Measurements from ENCODE around the gene GCKR. TPM values are rescaled to one million over a fixed set of nuclear protein-coding genes. Genes with fewer than 3 reads are reported as not detected.

Gene GCKR, protein sequence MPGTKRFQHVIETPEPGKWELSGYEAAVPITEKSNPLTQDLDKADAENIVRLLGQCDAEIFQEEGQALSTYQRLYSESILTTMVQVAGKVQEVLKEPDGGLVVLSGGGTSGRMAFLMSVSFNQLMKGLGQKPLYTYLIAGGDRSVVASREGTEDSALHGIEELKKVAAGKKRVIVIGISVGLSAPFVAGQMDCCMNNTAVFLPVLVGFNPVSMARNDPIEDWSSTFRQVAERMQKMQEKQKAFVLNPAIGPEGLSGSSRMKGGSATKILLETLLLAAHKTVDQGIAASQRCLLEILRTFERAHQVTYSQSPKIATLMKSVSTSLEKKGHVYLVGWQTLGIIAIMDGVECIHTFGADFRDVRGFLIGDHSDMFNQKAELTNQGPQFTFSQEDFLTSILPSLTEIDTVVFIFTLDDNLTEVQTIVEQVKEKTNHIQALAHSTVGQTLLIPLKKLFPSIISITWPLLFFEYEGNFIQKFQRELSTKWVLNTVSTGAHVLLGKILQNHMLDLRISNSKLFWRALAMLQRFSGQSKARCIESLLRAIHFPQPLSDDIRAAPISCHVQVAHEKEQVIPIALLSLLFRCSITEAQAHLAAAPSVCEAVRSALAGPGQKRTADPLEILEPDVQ
- not detected in 2 replicates for total RNA-seq

DNA sequence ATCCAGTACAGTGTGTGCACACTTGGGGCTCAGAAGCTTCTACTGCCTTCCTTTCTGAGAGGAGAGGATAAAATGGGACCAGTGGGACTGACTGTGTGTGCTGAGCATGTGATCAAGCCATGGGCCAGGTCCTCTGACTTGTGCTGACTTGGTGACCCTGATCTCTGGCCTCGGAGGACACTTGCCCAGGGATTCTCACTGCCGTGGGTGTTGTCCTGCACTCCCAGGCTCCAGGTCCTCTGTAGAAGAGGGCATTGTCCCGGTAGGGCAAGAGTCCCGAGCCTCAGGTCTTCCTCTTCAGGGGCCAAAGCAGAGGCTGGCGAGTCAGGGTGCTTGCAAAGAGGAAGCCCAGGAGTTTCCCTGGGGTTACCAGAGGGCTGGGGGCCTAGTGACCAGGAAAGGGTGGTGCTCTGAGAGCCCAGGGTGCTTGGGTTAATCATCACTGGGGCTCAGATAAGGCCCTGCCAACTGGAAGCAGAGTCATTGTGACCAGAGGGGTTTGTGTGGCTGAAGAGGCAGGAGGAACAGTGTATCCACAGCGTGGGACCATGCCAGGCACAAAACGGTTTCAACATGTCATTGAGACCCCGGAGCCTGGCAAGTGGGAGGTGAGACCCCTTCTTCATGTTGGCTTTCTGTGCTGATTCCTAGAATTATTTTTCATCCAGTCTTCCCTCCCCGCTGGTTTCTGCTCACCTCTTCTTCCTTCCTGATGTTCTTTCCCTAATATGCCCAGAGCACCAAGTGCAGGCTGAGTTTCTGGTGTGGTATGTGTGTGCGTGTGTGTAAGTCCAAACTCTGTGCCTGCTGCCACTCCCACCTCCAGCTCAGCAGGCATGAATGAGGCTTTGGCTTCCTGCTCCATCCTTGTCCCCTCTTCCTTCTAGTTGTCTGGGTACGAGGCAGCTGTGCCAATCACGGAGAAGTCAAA lies at the start of gene GCKR:
GCKR (plus strand) TSS at position 483 of the 931 bp plus-strand sequence; CDS start at position 549, 66 bp downstream.
- intact Hi-C loops (cut with micrococcal nuclease) = no loop called here

DNA sequence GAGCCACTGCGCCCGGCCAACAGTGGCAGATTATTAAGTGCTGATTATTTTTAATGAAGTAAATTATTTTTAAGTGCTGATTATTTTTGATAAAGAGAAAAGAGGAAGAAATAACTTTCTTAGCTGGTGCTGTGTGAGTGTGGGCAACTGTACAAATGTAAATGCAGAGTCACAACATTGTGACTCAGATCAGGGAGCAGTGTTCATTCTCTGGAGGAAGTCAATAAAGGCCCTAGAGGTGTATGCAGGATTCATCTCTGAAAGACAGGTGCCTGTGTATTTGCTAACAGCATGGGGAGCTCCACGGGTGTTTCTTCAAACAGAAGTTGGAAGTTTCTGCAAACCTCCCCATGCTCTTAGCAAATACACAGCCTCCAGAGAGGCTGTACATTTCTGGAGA lies 48.3 kb upstream of the GCKR start:
- intact Hi-C loops (cut with micrococcal nuclease) = no loop called here

DNA sequence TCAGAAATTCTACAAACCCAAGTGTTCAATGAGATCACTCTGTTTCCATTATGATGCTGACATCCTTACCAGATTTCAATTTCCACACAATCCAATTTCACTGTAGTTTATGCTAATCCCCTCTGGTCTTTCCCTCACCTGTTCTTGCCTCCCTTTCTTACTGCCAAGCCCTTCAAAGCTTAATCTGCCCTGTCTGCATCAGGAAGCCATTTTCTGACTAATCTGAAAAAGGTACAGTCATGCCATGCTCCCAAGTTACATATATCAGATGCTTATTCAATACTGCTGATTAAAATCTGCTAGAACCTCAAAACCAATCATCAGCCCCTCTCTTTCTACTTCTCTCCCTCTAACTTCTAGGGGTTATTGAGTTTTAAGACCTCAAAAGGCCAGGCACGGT lies 45.5 kb upstream of the GCKR start:
- intact Hi-C loops (cut with micrococcal nuclease) = no loop called here

DNA sequence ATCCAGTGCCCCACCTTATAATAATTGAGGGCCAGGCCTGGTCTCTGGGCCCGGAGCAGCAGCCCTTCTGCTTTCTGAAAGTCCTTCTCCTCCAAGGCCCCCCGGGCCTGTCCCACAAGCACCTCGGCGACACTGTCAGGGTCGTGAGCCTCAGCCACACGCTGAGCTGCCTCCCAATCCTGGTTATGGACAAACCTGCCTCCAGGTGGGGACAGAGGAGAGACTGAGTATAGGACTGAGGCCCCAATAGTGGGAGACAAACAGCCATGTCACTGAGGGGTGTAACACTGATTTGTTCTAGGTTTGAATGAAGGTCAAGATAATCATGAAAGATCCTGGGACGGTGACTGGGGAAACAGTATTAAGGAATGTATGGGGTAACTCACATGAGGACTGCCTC lies 42.7 kb upstream of the GCKR start:
- intact Hi-C loops (cut with micrococcal nuclease) = no loop called here

DNA sequence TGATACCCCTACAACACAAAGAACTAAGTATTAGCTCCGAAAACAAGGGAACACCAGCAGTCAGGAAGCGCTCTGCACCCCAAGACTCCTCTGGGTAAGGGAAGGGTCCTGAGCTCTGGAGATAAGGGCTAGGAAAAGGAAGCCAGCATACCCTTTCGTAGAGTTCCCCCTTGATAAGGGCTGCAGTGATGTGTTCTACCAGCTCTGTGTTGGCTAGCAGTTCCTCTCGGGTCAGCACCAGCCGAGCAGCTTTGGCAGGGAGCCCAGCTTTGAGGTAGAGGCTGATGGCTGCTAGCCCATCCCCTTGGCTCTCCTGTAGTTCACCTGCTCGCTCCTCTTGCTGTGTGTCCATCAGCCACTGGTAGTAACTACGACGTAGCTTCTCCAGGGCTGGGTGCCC lies 35.5 kb upstream of the GCKR start:
- intact Hi-C loops (cut with micrococcal nuclease) = no loop called here

DNA sequence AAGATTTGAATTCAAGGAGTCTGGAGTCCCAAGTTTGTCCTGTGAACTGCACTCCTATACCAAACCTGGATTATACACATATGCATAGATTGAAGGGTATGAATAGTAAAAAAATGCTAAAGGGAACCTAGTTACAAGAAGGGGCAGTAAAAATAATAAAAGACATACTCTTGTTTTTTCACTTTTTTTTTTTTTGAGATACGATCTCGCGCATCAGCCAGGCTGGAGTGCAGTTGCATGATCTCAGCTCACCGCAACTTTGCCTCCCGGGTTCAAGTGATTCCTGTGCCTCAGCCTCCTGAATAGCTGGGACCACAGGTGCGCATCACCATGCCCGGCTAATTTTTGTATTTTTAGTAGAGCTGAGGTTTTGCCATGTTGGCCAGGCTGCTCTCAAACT lies 32.2 kb upstream of the GCKR start:
- intact Hi-C loops (cut with micrococcal nuclease) = no loop called here

DNA sequence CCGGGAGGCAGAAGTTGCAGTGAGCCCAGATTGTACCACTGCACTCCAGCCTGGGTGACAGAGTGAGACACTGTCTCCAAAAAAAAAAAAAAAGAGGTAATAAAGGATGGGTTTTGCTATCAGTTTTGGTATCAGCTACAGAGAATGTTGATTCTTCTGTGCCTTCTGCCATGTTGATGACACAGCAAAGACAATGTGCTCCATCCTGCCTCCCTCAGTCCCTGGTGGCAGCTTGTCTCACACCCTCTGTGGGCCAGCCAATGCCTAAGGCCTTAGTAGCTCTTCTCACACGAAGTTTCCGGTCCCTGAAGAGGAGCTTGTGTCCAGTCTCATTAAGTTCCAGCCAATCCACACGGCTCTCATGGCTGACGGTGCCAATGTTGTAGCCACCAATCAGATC lies 24.7 kb upstream of the GCKR start:
- intact Hi-C loops (cut with micrococcal nuclease) = no loop called here

DNA sequence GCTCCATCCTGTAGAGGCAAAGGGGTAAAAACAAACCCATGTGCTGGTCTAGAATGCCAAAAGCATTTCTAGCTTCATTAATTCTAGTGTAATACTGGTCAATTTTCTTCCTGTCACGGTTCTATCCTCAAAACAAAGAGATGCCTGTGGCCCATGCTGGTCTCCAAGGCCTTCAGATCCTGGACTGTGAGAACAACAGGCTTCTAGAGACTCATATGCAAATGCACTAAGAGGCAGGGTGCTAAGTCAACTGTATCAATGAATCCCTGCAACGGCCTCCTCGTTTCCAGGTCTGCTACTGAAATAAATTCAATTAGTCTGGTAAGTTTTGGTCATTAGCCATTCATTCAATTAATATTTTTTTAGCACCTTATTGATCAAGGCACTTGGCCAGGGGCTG lies 11.1 kb upstream of the GCKR start:
- intact Hi-C loops (cut with micrococcal nuclease) = no loop called here

DNA sequence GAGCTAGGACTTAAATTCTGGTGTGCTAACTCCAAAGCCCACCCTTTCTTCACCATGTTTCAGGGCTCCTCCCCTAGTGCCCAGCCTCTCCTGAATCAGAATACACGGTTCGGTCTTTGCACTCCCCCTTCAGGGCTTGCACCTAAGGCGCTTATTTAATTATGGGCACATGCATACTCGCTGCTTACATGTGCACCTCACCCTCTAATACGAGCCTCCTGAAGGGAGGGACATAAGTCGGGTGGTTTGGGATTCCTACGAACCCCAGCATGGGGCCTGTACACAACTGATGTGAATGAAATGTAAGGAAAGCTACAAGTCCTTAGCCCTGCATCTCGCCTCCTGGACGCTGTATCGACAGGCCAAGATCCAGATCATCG lies 7.5 kb upstream of the GCKR start:
- intact Hi-C loops (cut with micrococcal nuclease) = loop anchor here (1.0 to 2.0 kb wide), 7 partner anchors 61 to 194 kb away; partner anchors contain the start of genes CCDC121, EIF2B4, GPN1 and GTF3C2

DNA sequence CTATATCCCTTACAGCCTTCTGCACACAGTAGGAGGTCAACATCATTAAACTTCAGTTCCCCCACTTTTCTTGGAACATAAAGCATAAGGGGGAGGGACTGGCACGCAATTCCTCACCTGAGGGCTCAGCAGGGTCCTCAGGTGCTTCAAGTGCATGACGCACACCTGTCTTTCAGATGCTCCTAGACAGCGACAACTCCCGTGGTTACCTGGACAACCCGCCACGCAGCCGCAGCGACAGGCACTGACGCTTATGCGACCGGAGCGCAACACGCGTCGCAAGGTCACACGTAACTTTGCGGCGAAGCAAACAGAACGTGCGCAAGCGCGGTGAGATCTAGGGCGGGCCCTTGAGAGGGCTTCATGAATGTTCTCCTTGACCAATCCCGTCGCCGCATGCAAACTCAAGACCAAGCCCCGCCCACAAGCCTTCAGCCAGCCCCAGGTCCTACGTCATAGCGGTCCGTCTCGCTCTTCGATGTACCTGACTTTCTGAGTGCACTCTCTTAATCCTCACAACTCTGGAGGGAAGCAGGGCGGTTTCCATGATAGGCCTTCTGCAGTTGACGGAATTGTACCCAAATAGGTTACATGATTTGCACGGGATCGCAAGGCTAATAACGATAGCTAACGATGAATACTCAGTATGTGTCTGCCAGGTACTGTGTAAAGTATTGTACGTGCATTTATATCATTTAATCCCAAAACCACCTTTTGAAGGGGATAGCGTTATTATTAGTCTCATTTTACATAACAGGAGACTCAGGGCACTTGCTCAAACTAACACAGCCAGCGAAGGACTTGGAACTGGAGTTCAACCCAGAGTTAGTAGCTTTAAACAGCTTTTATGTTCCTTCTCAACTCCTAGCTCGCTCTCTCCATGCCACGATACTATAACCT lies 6.9 kb upstream of the GCKR start, which contains the start of gene IFT172:
IFT172 (minus strand) TSS at position 246 of the 900 bp plus-strand sequence; CDS start at position 156, 90 bp downstream.
- intact Hi-C loops (cut with micrococcal nuclease) = loop anchor here (1.0 to 2.0 kb wide), 7 partner anchors 61 to 194 kb away; partner anchors contain the start of genes CCDC121, EIF2B4, GPN1 and GTF3C2

DNA sequence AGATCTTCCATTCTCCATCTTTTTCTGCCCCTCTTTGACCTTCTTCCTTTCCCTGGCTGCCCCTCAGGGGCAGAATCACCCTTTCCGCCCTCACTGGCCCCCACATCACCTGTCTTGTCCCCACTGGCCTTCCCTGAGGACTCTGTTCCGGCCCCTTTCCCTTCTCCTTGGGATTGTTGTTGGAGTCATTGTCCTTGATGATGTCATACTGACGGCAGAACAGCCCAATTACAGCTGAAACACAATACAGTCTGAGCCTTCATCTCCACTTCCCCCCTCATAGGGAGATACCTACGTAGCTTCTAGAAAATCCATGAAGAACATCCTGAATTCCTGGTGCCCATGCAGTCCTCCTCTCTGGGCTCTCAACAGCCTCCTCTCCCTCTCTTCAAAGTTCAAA lies 4.1 kb upstream of the GCKR start:
- intact Hi-C loops (cut with micrococcal nuclease) = no loop called here

DNA sequence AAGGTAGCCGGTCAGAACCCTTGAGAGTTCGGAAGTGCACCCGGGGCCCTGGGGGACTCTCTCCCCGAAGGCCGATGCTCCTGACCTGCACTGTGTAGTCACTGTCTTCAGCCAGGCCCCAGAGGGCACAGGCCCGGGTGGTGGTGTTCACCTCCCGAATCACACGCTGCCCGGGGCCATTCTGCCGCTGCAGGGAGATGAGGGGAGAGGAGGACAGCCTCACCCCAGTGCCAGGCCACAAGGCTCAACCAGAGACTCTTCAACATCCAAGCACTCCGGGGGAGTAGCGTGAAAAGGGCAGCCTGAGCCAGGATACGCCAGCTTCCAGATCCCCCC lies 2.7 kb upstream of the GCKR start:
- intact Hi-C loops (cut with micrococcal nuclease) = no loop called here

DNA sequence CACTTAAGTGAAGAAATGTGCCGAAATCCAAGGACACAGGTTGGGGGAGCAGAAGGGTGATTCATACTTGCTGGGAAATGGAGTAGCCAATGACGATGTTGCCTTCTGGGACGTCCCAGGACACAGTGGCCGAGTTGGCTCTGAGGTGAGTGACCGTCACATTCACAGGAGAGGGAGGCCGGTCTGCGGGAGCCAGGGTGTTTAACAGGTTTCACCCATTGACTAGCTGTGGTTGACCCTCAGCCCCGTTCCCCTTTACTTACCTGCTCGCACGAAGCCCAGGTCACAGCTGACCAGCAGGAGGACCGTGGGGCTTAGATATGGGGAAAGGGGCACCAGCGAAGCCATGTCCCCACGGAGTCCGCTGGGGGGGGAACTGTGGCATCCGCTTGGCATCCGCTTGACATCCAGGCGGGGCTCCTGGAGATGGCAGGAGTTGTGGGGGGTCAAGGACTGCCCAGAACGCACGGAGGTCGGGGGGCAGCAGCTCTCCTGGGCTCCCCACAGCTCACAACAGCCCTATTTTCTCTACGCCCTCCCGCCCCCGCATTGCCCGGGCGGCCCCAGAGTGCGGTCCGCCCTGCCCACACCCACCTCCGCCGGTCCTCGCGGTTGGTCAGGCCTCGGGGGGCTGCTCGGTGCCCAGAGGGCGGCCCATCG lies 2.2 kb upstream of the GCKR start:
- intact Hi-C loops (cut with micrococcal nuclease) = no loop called here

DNA sequence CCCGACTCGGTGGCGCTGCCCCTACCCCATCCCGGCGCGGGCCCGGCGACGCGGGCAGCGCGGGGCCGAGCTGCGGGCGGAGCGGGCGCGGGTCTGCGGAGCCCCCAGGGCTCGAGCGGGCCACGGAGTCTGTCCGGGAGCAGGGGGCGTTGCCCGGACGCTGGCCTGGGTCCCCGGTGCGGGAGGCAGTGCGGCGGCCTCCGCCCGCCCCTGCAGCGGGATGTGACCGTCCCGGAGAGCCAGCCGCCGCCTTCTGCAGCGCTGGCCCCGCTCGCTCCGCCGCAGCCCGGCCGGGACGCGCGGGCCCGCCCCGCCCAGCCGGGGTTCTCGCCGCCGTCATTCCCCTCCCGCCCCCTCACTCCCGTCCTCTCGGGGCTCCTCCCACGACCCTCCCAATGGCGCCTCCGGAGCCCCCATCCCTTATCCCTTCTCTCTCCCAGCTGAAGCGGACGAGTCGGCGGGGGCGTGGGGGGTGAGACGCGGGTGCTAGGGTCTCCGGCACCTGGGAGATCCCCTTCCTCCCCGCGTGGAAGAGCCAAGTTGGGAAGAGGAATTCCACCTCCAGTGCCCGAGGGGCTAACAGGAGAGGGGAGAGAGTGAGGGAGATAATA lies 1.6 kb upstream of the GCKR start, which contains the start of gene FNDC4:
FNDC4 (minus strand) TSS at position 257 of the 611 bp plus-strand sequence. CDS start 521 bp downstream, outside the sequence.
- intact Hi-C loops (cut with micrococcal nuclease) = no loop called here

DNA sequence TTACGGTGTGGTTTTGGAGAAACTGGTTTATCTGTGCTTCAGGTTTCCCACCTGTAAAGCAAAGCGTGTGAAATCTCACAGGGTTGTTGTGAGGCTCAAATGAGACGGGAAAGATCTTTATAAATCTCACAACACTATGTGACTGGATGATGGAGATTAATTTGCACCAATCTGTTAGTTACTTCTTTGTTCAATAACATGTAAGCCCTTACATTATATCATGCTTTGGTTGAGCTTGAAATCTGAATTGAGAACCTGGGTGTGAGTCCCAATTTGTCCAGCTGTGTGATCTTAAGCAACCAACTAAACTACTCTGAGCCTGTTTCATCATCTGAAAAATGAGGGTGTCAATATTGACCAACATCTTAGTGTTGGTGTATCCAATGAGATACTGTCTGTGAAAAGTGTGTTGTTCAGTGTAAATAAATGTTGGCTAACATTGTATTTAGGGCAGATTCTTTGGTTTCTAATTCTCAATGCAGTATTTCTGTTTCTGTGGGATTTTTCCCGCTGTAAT lies 741 bp upstream of the GCKR start:
- intact Hi-C loops (cut with micrococcal nuclease) = no loop called here

DNA sequence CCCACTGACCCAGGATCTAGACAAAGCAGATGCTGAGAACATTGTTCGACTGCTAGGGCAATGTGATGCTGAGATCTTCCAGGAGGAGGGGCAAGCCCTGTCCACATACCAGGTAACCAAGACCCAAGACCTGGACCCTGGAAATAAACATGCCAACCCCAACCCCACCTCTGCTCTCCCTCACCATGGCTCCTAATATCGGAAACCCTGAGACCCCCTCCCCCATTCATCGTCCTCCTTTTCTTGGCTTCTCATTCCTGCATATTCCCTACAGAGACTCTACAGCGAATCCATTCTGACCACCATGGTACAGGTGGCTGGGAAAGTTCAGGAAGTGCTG lies 619 bp downstream of the GCKR start:
- intact Hi-C loops (cut with micrococcal nuclease) = no loop called here

DNA sequence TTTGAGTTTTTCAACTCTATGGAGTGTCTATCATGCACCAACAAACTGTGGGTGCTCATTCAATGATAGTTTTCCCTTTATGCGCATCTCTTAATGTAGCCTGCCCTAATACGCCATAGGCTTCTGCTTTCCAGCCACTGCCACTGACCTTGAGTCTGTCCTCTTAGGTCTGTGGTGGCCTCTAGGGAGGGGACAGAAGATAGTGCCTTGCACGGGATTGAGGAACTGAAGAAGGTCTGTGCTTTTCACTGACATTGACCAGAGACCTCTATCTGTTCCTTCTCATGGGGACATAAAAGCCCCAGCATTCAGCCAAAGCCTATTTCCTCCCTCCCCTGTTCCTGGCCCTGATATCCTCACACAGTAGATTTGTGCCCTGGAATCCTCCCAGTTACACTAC lies 2.3 kb downstream of the GCKR start:
- intact Hi-C loops (cut with micrococcal nuclease) = no loop called here

DNA sequence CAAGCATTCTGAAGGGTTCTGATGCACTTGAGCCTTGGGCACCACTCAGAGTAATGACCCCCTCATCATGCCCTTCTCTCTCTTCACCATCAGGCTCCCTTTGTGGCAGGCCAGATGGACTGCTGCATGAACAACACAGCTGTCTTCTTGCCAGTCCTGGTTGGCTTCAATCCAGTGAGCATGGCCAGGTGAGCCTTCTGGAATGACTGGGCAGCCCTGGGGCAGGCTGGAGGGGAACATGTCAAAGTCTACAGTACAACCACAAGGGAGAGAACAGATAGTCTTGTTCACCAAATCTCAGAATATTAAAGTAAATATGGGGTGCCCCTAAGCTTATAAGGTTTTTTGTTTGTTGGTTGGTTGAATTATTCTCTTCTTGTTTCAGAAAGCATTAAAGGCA lies 4.4 kb downstream of the GCKR start:
- intact Hi-C loops (cut with micrococcal nuclease) = no loop called here

DNA sequence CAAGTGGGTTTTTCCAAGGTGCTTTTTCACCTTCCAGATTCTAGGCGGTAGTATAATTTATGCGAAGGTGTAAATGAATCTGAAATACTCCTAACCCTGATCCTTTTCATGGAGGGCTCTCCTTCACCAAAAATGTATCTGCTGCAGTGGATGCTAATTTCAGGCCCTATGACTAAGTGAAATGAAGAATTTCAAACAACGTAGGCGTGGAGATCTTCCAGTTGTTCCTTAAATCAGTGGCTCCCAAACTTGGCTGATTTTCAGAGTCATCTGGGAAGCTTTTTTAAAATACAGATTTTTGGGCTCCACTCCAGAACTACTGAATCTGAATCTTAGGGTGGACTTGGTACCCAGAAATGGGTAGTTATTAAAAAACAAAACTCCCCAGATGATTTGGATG lies 5.5 kb downstream of the GCKR start:
- intact Hi-C loops (cut with micrococcal nuclease) = no loop called here
